HG02678 (cell line): ENCODE data around the gene TTLL9.

ENCODE experiments used
- ATAC-seq: cut with Tn5 transposase; IDR thresholded peaks from one replicate; pipeline ENCODE4 v1.9.1; 2021; ENCODE audit warnings: mild to moderate bottlenecking, moderate library complexity; ENCODE audit not compliant: unreplicated experiment

The TTLL9 gene

DNA sequence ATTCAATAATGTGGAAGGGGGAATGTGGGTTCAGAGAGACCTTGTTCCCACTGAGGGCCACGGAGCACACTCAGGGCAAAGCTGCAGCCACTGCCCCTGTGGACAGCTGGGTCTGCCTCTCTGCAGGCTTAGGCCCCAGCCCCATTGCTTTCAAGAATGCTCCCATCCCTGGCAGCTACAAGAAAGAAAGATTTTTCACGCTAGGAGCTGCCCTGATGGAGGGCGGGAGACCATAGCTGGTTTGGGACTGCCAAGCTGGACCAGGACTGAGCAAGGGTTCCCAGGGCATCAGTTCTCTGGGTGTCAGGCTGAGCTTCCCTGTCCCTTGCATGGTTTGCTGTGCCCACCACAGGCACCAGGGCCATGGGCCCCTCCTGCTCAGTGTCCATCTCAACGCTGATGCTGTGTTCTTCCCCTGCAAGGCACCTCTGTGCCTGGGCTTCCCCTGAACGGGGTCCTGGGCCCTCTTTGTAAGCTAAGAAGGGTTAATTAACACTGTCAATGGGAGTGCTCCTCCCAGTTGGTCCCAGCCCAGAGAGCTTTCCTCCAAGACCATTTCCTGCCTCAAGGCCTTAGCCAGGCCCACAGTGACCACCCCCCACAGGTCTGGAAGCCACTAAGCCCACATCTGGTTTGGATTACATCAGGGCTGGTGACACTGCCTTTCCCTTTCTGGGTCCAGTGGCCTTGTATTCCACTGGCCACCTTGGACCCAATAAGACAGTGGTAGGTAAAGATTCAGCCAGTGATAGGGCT lies 33.4 kb upstream of the TTLL9 start:
- no peak for ATAC-seq

DNA sequence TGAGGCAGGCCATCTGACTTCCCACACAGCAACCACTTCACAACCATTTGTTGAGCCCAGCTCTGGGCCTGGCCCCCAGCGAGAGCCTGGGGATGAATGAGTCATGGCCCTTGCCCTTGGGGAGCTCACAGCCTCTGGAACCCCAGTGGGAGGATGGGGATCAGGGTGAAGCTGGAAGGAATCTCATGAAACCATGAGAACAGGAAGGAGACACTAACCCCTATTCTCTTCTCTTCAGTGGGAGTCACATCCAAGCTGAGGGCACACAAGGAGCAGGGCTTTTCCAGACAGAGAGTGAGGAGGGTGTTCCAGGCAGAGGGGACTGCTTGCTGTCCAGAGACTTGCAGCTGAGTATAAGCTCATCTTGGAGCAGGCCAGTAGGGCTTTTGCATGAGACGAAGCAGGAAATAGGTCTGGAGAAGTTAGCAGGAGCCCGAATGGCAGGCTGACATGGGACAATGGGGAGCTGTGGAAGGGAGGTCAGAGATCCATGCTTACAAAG lies 32.5 kb upstream of the TTLL9 start:
- no peak for ATAC-seq

DNA sequence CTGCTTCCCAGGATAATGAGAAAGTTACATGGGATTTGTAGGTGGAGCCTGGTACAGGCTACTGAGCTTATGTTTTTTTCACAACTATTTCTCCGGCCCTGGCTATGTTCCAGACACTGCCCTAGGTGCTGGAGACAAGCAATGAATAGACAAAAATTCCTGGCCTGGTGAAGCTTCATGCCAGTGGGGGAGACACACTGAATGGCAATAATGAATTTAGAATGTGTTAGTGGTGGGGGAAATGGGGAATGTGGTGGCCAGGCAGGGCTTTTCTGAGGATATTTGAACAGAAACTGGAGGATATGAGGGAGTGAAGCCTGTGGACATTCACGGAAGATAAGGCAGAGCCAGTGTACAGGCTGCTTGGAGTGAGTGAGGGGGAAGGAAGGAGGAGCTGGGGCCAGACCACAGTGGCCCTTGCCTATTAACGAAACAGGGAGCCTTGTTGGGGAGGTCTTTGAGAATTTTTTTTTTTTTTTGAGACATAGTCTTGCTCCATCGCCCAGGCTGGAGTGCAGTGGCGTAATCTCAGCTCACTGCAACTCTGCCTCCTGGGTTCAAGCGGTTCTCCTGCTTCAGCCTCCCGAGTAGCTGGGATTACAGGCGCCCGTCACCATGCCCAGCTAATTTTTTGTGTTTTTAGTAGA lies 31.7 kb upstream of the TTLL9 start:
- no peak for ATAC-seq

DNA sequence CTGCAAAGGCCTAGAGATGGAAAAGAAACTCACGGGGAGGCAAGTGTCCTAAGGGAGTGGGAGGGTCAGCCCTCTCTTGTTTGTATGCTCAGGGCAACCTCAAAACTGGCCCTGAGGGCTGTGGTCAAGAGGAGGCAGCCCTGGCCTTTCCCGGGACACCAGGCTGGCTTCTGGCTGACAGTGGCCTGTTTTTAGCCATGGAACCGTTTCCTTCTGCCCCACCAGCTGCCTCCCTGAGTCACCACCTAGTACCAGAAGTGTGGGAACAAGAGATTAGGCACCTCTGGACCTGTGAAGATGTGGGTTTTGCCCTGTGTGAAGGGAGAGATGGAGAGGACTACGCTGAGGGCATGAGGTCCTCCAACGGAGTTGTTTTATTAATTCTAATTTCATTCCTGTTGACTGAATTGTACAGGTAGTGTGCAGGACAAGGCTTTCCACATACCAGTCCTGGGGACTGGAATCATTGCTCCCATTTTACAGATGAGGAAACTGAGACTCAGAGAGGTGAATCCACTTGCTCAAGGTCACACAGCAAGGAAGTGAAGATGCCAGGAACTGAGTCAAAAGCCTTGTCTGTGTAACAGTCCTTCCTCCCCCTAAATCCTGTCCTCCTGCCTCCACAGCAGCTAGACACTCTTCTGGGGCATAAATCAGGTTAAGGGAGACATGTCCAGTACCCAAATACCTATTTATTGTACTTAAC lies 30.5 kb upstream of the TTLL9 start:
- no peak for ATAC-seq

DNA sequence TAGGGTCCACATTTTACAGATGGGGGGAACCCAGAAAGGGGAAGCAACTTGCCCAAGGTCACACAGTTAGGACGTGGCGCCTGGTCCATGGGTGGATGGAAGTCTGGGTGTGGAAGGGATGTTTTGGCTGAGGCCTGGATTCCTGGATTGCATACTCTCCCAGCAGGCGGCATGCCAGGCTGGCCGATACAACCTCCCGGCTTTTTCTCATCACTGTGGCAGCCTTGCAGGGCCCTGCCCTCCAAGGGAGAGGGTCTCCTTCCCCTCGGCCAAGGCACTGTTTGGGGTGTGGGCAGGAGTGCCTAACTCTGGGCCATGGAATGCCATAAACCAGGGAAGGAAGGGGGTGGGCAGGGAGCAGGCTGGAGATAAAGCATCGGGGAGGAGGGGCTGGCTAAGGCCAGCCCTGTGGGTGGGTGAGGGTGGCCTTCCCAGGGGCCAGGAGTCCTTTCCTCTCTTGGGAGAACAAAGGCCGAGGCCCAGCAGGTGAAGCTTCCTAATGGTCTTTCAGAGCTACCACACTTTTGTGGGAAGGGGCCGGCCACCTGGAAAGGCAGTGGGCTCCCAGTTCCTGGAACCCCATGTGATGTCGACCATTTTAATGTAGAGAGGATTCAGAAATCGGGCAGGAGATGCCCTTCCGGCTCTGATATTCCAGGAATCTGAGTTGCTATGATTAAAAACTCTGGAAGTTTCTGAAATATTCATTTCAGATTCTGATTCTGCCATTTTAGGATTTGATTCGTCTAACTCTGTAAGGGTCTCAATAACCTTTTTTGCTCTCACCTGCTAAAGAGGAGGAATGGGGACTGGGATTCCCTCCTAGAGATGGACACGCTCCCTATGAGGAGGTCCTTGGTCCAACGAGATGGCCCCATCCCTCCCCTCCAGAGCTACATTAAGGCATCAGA lies 29.3 kb upstream of the TTLL9 start:
- no peak for ATAC-seq

DNA sequence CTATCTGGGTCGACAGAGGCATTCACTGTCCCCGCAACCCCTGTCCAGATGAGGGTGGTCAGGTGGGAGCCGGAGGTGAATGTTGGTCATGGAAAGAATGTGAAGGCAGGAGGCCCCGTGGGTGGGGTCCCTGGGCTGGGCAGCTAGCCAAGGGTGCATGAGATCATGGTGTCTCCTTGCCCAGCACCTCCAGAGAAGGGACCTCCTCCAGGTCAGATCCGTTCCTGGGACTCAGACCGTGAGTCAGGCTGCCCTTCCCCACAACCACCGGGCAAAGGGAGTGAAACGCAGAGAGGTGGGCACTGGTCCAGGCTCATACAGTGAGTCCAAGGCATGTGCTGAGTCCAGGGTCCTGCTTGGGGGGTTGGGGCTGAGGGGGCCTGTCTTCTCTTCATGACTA lies 28.5 kb upstream of the TTLL9 start:
- no peak for ATAC-seq

DNA sequence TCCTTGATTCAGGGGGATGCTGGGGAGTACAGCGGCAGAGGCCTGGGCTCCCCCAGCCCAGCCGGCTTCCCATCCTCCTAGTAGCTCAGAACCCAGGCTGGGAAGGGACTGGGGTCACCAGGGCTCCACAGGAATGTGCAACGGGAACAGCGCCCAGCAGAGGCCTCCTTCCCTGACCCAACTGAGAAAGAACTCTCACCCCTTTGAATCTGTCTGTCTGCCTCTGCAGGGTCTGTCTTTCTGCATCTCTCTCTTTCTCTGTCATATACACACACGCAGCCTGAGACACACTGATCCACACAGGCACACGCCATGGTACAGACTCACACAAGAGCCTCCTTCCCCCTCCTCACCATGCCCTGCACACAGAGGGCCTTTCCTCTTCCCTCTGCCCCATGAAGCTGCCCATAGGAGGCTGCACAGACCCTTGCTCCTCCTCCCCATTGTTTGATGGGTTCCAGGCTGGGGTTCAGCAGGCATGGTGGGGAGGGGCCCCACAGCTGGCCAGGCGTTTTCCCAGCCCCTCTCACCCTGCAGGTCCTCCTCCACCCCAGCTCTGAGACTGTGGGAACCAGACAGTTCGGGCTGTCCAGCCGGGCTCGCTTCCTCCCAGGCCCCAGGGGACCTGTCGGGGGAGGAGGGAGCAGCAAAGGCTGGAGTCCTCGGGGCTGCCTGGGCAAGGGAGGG lies 27.8 kb upstream of the TTLL9 start:
- no peak for ATAC-seq

DNA sequence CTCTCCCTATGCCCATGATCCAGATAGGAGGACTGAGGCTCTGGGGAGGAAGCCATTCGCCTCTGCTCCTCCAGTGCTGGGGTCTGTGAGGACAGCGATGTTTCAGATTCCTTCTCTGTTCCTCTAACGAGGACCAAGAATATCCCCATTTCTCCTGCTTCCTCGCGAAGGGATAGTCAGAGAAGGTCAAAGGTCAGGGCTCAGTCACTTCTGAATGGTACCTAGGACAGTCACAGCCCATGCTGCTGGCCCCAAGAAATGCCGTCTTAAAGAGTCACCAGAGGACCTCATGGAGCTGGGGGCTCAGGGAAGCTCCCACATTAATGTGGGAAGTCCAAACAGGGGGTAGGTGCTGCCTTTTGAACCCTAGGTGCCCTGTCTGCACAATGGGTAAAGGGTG lies 27.1 kb upstream of the TTLL9 start:
- no peak for ATAC-seq

DNA sequence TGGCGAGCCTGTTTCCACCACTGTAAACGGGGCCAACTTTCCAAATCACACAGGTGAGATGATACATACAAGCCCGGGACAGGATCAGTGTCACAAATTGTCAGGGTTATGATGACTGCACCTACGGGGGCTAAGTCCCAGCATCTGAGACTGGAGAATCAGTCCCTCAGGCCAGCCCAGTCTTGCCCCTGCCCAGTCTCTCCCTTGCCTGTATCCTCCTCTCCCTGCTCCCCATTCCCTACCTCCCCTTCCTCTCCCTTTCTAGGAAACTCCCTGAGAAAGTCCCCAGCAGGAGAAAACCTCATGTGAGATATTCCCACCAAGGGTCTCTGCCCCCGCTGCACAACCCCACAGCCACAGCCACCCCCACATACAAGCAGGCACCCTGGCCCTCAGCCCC lies 26.6 kb upstream of the TTLL9 start:
- no peak for ATAC-seq

DNA sequence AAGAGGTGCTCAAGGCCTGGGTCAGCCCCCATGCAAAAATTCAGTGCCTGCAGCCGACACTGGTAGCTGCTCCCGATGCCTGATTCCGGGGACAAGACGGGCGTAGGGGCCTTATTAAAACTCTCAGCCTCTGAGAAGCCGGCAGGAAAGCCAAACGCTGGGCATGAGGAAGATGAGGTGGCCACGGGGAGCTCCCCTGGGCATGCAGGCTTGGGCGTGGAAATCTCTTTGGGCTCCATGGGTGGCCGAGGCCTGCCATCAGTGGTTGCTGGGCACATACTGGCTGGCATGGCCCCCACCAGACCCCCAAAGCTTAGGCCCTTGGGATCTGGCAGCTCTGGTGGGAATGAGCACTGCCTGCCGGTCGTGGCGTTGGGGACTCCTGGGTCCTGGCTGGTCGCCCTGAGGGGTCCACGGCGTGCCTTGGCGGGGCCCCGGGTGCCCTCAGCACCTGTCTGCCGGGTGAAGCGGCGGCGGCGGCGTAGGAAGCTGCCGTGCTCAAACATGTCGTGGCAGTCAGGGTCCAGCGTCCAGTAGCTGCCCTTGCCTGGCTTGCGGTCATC lies 25.6 kb upstream of the TTLL9 start:
- ATAC-seq = no peak

DNA sequence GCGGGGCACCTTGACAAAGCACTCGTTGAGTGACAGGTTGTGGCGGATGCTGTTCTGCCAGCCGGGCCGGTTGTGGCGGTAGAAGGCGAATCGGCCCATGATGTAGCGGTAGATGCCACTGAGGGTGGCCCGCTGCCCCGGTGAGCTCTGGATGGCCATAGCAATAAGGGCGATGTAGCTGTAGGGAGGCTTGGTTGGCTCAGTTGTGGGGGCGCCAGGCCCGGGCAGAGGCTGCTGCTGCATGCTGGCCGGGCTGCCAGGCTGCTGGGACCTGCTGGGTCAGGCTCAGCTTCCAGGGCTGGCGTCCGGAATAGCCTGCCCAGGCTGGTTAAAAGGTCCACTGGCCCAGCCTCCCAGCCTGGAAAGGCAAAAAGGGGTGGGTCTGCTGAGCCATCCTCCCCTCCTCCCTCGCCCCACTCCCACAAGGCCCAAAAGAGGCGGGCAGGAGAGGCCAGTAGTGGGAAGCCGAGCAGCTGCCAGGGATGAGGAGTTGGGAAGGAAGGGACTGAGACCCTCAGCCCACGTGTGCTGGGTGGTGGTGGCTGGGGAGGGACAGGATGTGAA lies 25.1 kb upstream of the TTLL9 start, which contains the start of gene FOXS1:
Gene FOXS1, minus strand, starts transcription at position 305 of the 564 bp plus-strand sequence. Its CDS starts 62 bp downstream, at position 243.
- ATAC-seq = no peak

DNA sequence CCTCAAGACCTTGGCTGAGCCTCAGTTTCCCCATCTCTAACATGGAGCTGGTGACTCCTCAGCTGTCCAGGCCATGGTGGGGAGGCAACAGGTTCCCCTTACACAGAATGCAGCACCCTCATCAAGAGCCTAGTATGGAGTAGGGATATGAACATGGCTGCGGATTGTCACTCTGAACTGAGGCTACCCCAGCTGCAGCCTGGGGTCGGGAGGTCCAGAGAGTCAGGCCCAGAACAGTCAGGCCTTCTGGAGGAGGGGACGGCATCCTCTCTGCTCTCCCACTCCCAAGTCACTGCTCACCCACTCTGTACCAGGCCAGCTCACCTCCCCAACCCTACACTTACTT lies 23.7 kb upstream of the TTLL9 start:
- ATAC-seq = no peak

DNA sequence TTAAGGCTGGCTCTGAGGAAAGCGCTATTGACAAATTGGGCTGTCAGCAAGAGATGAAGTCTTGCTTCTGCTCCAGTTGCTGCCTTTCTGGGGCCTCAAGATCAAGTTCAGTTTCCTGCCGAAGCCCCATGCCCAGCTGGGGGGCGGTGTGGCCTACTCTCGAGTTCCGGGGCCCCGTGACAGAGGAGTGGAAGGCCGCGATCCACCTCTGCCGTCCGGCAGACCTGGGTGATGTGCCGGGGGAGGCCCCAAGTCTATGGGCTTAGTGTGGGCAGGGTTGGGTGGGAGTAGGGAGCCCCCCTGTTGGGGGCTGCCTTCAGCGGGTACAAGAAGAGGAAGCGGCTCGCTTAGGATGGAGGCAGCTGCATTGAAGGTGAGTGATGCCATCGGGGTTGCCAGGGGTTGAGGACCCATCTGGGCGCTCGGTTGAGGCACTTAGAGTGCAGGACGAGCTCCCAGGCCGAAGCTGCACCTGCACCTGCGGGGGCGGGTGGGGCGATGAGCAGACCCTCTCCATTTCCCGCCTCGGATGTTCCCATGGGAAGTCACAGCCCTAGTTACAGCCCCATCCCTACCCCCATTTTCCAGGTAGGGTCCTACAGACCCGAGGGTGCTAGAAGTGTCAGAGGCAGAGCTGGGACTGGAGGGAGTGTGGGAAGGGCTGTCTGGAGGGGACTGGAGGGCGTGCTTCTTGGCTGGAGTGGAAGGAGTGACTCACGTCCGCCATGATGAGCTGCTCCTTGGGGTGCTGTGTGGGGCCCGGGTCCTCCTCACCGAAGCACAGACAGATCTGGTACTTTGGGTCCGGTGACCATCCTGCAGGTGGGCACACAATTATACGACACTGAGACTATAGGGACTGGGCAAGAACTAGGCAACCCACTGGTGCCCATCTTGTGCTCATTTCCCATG lies 22.1 kb upstream of the TTLL9 start:
- no peak for ATAC-seq

DNA sequence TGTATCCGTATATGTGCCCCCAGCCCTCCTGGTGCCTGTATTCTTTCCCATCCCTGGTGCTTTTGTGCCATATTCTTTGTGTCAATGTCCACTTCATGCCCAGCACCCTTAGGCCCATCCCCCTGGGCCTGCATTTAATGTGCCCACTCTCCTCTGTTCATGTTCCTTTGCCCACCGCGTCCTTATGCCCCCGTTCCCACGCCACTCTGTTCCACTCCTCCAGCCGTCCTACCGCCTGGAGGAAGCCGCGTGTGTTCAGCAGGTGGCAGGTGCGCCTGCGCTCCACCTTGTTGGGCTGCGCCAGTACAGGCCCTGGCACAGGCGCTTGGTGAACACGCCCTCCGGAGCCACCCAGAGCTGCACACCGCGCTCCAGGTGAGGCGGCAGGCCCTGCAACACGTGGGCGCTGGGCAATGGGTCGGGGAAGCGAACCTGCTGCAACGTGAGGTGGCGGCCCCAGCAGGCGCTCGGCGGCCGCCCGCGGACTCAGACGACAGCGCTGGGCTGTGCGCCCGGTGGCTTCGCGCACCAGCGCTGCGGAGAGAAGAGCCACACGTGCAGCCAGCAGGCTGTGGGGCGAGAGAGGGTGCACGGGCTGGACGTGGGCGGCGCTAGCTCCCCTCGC lies 21.0 kb upstream of the TTLL9 start:
- no peak for ATAC-seq

DNA sequence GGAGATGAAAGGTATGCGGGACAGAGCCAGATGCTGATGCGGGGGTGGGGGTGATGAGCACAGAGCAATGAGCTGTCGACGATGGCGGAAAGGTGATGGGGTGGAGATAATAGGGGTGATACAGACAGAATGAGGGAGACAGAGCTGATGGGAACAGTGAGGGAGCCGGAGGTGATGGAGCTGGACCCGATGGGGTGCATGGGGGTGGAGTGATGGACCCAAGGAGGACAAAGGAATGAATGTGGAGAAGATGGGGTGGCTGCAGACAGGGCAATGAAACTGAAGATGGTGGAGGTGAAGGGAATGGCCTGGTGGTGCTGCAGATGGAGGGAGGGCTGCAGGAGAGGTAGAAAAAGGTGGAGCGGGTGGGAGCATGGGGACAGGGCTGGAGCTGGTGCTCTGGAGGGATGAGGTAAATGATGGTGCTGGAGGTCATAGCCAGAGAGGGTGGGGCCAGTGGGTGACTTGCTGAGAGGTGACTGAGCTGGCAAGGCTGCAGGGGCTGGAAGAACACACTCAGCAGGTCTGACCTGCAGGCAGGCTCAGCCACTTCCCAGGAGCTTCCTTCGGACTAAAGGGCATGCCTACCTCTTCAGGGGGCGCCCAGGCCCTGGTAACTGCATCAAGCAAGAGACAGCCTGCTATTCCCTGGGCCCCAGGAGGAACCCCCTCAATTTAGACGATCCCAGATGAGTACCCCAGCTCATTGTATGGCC lies 19.0 kb upstream of the TTLL9 start:
- ATAC-seq = no peak

DNA sequence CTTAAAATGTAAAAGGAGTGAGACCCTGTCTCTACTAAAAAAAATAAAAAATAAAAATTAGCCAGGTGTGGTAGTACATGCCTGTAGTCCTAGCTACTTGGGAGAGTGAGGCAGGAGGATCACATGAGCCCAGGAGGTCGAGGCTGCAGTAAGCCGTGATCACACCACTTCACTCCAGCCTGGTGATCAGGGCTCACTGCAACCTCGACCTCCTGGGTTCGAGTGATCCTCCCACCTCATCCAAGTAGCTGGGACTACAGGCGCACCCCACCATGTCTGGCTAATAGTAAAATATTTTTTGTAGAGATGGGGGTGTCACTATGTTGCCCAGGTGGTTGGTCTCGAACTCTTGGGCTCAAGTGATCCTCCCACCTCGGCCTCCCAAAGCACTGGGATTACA lies 17.0 kb upstream of the TTLL9 start:
- ATAC-seq = no peak

DNA sequence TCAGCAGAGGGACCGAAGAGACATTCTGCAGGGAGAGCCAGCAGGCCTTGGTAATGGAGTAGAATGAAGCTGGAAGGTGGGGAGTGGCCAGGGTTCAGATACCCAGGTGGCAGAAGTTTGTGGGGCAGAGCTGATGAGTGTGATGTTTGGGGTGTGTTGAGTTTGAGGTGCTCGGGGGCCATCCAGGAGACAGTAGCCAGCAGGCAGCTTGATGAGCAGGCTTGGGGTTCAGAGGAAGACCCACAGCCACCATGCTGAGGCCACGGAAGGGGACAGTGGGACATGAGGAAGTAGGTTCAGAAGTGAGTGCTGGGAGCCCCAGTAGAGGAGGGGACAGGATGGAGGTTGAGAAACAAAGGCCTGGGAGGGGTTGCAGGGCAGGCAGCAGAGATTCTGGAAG lies 13.9 kb upstream of the TTLL9 start:
- ATAC-seq = no peak
